ENCODE data around the gene PRR15L. TPM values are rescaled to one million over a fixed set of nuclear protein-coding genes. Genes with fewer than 3 reads are reported as not detected.
"Not testable (repeated sequence)": the region's sequence is repeated elsewhere in the genome, so short reads cannot be mapped to it uniquely, and the experiment has no call there.

Gene PRR15L
- total RNA-seq, 4 donors from 2014 or later = 63.6 to 150 (median 127) TPM

GRCh38 chr17:47924785-47925677 is 32.7 kb downstream of the PRR15L start:
- intact Hi-C loops (cut with DNase I) = no loop called here
- TF ChIP-seq POLR2A (IDR thresholded peaks at IDR 0.05) (no peak), CTCF (IDR thresholded peaks at IDR 0.05) (no peak)
- peaks cover 11 to 15% of the 10 kb centered on the region in 2 donors for H3K4me1 ChIP-seq
- H3K4me3 ChIP-seq (replicated peaks in 1 of 3) = no peak overlapping the region
- WGBS, 2 donors = 93 to 96% methylated on average over 17 to 18 of the region's 23 CpGs
- H3K27ac ChIP-seq = no peak overlapping the region
- no peak for DNase-seq
- peaks cover 21 to 40% of the 10 kb centered on the region in 2 donors for H3K36me3 ChIP-seq
- no peaks in the 10 kb centered on the region for H3K9me3 ChIP-seq
- no peaks in the 10 kb centered on the region for H3K27me3 ChIP-seq

DNA sequence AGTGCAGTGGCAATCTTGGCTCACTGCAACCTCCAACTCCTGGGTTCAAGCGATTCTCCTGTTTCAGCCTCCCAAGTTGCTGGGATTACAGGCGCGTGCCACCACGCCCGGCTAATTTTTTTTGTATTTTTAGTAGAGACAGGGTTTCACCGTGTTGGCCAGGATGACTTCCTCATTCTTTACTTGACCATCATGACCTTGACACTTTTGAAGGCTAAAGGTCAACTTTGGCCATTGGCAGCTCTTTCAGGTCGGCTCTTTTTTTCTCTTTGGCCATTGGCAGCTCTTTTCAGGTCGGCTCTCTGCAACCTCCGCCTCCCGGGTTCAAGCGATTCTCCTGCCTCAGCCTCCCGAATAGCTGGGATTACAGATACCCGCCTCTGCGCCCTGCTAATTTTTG is 37.8 kb downstream of the PRR15L start:
- H3K9me3 ChIP-seq; intact Hi-C loops (cut with DNase I); DNase-seq; H3K4me3 ChIP-seq (replicated peaks in 1 of 3); H3K27ac ChIP-seq; H3K27me3 ChIP-seq: not testable (repeated sequence)
- 97% methylated on average over 14 of the region's 14 CpGs for WGBS, 2 donors
- H3K36me3 ChIP-seq = peaks cover 12 to 16% of the 10 kb centered on the region in 2 donors
- peaks cover 11 to 23% of the 10 kb centered on the region in 2 donors for H3K4me1 ChIP-seq

GRCh38 chr17:47918991-47919390 is 38.7 kb downstream of the PRR15L start:
- H3K27ac ChIP-seq = no peak overlapping the region
- H3K4me1 ChIP-seq = peaks cover 11 to 23% of the 10 kb centered on the region in 2 donors
- intact Hi-C loops (cut with DNase I) = no loop called here
- TF ChIP-seq CTCF (IDR thresholded peaks at IDR 0.05) (no peak), POLR2A (IDR thresholded peaks at IDR 0.05) (no peak)
- H3K4me3 ChIP-seq (replicated peaks in 1 of 3) = no peak overlapping the region
- no peak for DNase-seq
- H3K36me3 ChIP-seq = peaks cover 7 to 9% of the 10 kb centered on the region in 2 donors
- 90 to 97% methylated on average over 2 of the region's 2 CpGs for WGBS, 2 donors
- H3K27me3 ChIP-seq = no peaks in the 10 kb centered on the region
- no peaks in the 10 kb centered on the region for H3K9me3 ChIP-seq

- Histone ChIP-seq H3K27ac (no peak overlapping the region), H3K9me3 (no peaks in the 10 kb centered on the region)
- TF ChIP-seq POLR2A (IDR thresholded peaks at IDR 0.05) = no peak
- TF ChIP-seq CTCF (IDR thresholded peaks at IDR 0.05) = no peak
These were observed 39.7 kb downstream of the PRR15L start for GRCh38 chr17:47918006-47918405.

GRCh38 chr17:47917581-47917980 is 40.1 kb downstream of the PRR15L start:
- 71 to 74% methylated on average over 2 of the region's 2 CpGs for WGBS, 2 donors
- intact Hi-C loops (cut with DNase I) = no loop called here
- H3K4me3 ChIP-seq (replicated peaks in 1 of 3) = no peak overlapping the region
- H3K27me3 ChIP-seq = no peaks in the 10 kb centered on the region
- no peaks in the 10 kb centered on the region for H3K36me3 ChIP-seq
- H3K27ac ChIP-seq = no peak overlapping the region
- H3K9me3 ChIP-seq = no peaks in the 10 kb centered on the region
- peaks cover 5 to 17% of the 10 kb centered on the region in 2 donors for H3K4me1 ChIP-seq
- no peak for DNase-seq
- no peak for TF ChIP-seq CTCF (IDR thresholded peaks at IDR 0.05)
- TF ChIP-seq POLR2A (IDR thresholded peaks at IDR 0.05) = no peak

More at GRCh38 chr17:47918006-47918405, 39.7 kb downstream of the PRR15L start:
- 68 to 83% methylated on average over 2 of the region's 2 CpGs for WGBS, 2 donors
- Histone ChIP-seq H3K27me3 (no peaks in the 10 kb centered on the region), H3K4me3 (replicated peaks in 1 of 3) (no peak overlapping the region), H3K4me1 (peaks cover 9 to 21% of the 10 kb centered on the region in 2 donors), H3K36me3 (peaks cover 1 to 2% of the 10 kb centered on the region in 2 donors)
- intact Hi-C loops (cut with DNase I) = no loop called here
- DNase-seq = no peak

All from thyroid gland (tissue), 4 donors.